ENCODE measurements around the gene PCNX1.

Gene PCNX1

DNA sequence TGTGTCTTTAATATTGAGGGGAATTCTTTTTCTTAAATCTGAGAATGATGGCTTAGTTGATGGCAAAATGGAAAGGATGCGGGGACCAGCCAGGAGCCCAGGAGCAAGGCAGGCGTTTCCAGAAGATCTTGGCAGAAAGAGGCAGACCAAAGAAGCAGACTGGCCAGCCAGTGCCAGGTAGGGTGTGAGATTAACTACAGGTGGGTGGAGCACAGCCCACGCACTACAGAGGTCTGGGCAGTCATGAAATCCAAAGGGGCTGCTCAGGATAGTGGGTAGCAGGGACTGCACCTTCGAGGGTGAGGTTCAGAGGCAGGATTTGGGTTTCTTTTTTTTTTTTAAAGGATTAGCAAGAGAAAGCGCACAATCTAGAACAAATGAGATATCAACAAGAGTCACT, 17.7 kb upstream of the PCNX1 start:
- no peak for DNase-seq

DNA sequence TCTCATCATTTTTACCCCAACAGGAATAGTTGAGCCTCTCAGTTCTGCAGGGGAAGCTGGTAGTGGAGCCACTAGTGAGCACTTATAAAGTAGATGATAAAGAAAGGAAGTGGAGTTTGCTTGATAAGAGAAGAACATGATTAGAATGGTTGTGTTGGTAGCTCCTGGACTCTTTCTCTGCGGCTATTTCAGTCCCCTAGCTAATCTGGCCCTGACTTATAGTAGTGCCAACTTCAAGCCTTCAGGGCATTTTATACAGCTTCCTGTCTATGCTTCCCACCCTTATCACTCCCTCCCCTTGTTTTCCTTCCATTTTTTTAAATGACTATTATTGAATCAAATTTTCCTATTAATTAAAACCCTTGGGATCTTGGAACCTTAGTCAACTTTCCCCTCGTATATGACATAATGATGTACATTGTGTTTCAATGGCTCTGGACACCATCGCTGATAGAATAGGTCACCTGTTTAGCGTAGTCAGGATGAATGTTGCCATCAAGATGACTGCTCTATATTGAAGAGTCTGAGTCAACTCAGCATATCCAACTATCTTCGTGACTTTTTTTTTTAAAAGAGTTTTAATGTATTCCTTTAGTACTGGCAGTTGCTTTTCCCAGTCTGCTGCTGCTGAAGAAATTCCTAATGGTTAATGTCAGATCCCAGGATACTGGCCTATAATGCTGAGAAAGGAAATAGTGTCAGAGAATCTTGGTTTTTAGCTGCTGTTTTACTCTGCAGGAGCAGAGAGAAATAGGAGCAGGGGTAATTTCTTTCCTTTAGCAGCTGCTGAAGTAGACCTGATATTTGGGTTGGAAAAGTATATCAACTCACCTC, 16.2 kb upstream of the PCNX1 start:
- DNase-seq: no peak

DNA sequence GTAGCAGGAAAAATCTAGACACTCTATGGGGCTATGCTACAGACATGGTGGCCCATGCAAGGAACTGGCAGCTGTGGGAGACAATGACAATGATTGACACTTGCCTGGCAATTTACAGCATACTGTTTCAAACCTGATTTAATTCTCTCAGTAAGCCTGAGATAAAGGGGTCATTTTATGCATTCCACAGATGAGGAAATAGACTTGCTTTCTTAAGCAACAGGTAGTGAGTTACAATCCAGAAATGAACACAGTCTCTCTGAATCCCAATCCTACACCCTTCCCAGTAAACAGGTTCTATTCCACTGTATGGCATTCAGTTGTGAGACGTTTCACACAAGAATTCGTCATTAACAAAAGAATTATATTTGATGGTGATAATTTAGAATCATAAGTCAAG, 15.5 kb upstream of the PCNX1 start:
- DNase-seq: no peak

DNA sequence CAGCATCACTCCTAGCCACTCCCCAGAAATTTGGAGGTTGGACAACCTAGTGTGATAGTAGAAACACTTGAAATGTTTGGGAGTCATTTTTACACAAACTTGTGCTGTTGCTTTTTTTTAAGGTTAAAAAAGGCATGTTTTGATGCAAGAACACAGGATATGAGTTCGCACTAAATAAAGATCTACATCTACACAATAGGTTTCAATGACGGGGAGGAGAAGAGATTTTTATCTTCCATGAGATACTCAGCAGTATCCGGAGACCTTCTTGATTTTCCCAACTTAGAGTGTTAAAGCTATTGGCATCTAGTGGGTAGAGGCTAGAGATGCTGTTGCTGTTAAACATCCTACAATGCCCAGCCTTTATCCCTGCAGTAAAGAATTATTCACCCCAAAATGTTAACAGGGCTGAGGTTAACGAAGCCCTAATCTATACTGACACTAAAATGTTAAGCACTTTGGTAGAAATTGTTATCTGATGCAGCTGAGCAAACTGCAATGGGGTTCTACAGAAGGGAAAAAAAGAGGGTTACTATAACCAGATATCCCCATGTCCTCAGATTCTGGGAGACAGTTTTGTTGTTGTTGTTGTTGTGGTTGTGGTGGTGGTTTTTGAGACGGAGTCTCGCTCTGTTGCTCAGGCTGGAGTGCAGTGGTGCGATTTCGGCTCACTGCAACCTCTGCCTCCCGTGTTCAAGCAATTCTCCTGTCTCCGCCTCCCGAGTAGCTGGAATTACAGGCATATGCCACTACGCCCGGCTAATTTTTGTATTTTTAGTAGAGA, 14.0 kb upstream of the PCNX1 start:
- no peak for DNase-seq

DNA sequence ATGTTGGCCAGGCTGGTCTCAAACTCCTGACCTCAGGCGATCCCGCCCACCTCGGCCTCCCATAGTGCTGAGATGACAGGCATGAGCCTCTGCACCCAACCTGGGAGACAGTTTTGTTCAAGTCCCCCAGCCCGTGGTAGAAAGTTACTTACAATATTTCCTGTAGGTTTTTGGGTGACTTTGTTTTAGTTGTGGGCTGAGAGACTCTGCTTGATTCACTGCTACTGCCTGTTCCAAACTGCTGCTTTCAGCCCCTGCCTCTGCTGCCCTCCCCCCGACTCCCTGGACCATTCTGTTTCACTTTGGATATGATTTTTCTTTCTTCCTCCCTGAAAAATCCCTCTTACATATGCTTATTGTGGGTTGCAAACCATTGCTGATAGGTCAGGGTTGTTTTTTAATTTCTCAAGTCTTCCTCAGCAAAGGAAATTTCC, 13.4 kb upstream of the PCNX1 start:
- no peak for DNase-seq

DNA sequence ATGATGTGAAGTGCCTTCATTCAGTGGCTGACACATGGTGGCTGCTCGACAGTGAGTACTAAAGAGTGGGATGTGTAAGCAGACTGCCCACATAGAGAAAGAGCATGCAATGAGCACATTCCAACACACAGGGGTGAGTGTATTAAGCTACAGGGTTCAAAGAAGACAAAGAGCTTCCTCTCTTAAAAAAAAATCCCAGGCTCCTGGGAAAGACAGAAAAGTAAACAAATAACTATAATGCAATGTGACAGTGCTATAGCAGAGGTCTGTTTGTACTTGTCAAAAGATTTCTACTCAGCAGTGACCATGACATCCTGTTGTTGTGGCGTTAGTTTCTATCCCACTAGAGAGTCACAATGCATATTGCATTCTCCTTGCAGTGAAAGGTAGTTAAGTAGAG, 12.4 kb upstream of the PCNX1 start:
- DNase-seq: no peak

DNA sequence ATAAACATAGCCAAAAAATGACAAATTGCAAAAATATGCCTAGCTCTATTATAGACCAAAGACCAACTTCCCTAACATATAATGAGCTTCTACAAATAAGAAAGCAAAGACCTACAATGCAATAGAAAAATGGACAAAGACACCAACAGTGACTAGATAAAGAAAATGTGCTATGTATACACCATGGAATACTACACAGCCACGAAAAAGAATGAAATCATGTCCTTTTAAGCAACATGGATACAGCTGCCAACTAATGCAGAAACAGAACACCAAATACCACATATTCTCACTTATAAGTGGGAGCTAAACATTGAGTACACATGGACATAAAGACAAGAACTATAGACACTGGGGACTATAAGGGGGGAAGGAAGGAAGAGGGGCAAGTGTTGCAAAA, 10.9 kb upstream of the PCNX1 start:
- no peak for DNase-seq

DNA sequence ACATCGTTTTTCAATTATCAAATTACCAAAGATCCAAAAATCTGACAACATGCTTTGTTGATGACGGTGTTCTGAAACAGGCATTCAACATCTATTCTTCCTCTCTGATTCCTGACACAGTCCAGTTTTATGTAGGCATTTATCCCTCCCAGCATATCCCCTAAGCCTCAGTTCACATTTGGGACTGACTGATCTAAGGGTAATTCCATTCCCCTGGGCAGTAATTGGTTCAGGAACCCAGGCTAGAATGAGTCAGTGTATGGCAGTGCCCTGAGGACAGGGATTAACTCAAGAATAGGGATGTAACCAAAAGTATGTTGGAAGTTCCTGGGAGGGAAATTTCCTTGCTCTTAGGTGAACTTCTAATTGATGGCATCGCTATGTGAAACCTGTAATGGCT, 10.3 kb upstream of the PCNX1 start:
- no peak for DNase-seq

DNA sequence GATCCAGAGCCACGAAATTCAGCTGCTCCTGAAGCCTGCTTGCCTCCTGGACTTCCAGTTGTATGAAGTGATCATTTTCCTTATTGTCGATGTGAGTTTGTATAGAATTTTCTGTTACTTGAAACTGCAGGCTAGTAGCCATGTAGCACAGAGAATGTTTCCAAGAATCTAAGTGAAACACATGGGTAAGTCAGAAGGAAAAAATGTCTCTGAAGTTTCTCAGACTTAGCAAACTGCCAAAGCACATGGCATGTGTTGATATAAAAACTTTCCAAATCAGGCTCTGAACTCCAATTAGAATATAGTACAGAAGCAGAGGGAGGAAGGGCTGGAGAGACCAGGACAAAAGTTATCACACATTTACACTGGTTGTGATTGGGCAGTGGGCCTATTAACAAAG, 9.8 kb upstream of the PCNX1 start:
- DNase-seq: no peak

DNA sequence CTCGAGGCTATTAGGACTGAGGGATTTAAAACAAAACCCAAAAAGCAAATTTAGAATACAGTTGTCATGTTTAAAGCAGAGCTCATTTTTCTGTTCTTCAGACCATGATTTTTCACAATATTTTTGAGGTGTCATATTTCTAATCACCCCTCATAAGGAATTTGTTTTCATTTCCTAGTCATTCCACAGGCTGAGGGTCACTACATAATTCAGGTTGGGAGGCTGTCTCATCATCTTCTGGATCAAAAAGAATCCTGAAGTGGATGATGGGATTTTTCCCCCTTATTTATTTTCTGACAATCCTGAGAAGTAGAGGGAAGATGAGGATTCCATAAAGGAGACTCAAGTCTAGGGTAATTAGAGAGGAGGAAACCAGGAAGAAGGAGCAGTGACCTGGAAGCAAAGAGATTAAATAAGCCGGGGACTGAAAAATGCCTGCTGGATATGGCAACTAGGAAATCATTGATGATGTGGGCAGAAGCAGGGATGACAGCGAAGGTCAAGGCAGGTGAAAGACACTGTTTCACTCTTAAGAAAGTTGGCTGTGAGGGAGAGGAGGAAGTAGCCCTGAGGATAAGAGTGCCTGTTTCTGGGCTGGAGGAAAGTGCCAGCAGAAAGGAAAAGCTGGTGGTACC, 9.0 kb upstream of the PCNX1 start:
- no peak for DNase-seq

DNA sequence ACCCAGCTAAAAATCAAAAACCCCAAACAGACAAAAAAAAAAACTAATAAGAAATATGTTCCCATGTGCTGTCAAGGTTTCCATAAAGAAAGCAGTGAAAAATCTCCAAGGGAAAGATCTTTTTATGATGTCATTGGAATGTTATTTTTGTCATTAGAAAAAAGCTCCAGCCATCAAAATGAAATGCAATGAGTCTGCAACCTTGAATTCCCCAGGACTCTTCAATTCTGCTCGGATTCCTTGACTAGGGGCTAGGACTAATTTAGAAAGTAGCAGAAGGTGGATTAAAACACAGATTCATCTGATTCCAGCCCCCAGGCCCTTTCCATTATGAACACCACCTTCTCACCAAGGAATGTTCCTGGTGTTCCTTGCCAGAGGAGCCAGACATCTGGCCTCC, 6.0 kb upstream of the PCNX1 start:
- no peak for DNase-seq

DNA sequence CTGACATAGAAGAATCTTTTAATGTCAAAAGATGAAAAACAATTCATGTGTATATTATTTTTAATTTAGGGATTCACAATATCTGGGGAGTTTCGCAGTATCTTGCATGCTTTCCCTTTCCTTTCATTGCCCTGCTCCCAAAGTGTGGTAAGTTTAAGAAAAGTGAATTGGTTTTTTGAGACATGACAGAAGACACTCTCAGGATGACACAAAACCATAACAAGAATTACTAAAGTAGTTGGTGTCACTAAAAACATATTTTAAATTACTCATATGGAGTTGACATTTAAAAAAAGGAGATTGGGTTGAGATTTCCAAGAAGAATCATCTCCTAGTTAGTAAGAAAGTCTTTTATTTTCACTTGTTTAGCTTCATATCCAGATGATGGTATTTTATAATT, 5.1 kb upstream of the PCNX1 start:
- no peak for DNase-seq

DNA sequence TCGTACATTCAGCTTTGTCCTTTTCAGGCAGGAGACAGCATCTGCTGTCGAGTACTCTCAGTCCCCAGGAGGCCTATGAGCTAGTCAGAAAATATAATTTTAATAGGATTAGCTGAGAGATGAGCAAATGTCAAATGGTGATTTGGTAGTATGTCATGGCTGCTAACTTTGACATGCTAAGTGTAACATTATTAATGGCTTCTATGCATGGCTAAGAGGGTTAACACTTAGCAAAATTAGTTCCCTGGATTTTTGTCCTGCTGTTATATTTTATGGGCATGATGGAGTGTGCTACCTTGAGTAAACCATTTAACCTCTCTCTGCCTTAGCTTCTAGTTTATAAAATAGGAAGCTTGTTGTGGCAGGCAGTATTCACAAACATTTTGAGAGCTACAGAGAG, 2.9 kb upstream of the PCNX1 start:
- no peak for DNase-seq

DNA sequence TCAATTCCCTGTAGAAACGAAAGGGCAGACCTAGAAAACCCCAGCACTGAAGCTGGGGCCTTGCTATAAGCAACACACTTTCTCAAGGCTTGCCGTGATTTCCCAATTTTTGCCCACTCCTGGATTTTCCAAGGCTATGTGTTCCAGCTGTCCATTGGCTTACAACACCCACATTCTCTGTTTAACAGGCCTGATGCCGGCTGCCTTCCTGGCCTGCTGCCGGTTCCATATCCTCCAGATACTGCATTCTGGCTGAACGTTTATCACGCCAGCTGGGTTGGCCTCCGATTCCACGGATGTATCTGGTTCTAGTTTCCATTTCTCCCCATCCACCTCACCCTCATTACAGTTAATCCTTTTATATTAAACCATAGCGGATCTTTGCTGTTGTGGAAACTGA, 2.0 kb upstream of the PCNX1 start:
- DNase-seq: no peak

DNA sequence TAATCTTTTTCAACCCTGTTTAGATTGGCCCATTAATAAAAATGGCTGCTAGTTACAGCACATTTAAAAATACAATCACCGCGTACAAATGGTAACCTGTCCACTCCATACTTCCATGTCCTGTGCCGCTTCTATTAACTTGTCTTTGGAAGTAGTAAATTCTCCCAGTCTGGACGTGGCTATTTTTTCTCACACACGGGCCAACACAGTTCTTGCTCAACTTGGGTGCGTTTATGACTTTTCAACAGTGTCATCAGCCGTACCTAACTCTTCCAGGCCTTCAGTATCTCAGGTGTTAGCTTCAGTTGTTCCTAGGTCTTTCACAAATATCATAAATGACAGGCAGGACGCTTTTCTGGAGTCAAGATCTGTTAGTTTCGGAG, 475 bp upstream of the PCNX1 start:
- DNase-seq: no peak

DNA sequence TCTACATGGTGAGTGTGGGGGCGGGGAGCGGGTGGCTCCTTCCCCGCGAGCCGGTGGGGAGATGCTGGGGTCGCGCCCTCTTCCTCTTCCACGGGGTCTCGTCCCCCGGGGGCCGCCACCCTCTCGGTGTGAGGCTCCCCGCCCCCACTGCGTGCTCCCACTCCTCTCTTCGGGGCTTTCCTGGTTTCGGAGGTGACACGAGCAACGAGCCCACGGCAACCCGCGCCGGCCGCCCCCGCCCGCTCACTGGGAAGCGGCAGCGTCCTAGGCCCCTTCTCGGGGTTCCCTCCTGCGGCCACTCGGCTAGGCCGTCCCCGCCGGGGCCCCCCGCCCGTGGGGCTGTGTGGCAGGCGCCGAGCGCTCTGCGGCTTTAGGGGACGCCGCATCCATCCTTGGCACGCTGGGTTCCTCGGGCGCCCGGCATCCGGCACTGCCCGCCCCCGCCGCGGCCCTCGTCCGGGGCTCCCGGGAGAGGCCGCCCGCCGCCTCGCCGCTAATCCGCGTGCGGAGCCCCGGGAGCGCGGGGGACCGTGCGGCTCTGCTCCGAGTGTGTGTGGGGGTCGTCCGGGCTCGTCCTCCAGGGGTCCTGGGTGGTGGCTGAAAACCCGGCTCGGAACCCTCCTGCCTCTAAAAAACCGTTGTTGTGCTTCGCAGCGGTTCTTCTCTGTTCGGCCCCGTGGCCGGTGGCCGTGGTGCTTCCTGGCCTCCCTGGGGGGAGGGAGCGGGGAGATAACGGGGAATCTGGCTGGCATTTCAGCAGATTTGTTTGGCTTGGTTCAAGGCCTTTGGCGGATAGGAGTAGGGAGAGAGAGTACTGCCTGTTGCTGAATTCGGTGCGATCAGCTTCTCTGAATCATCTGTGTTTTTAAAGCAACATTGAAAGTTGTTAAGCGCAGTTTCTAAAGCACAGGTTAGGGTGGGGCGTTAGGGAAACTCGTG, 1.0 kb downstream of the PCNX1 start:
- peak; percentile 30 for DNase-seq

DNA sequence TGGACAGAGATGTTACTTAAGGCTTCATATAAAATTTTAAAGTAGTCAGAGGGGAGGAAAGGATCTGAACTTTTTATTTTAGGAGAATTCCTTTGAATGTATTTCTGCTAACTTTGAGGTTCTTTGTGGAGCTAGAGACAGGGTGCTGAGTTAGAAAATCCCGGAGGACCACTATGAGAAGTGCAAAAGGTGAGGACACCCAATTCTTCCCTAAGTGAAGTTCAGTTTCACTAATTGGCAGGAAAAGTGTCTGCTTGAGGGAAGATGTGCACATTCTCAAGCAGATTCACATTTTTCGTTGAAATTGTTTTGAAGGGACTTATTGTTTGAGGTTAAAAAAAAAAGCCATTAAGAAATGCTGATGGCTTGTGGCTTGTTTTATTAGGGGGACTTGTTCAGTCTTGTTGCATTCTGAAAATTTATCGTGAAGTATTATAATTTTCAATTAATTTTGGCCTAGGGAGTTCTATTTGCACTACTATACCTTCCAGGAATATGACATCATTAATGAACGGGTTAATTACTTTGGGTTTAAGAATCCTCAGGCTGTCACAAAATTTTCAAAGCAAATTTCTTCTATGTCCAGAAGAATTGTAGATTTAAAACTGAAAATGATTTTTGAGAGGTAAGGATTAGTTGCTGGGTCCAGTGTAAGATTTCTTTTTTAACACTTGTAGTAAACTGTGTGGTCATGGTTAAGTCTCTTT, 1.8 kb downstream of the PCNX1 start:
- DNase-seq: no peak

DNA sequence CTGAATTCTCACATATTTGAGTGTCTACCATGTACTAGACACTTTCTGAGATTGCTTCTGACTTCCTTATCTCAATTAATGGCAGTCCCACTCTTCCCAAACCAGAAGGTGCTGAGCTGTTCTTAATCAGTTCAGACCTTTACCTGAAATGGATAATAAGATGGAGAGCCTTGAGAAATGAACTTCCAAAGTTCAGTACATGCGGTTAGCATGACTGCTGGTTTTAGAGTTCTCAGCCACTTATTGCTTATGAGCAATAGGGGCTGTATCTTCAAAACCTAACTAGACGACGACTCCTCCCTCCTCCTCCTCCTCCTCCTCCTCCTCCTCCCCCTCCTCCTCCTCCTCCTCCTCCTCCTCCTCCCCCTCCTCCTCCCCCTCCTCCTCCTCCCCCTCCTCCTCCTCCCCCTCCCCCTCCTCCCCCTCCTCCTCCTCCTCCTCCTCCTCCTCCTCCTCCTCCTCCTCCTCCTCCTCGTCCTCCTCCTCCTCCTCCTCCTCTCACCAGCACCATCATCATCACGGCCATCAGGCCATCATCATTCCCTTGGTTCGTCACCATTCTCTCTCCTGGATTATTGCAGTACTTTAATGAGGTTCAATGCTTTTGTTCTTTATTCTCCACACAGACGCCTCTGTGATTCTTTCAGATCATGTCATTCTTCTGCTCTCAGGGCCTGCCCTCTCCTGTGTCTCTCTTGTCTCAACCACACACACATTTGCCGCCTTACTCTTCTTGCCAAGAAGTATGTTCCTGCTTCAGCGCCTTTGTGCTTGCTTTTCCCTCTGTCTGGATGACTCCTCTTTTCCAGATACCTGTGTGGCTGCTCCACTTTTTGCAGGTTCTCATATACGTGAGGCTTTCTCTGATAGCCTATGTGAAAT, 2.7 kb downstream of the PCNX1 start:
- no peak for DNase-seq

DNA sequence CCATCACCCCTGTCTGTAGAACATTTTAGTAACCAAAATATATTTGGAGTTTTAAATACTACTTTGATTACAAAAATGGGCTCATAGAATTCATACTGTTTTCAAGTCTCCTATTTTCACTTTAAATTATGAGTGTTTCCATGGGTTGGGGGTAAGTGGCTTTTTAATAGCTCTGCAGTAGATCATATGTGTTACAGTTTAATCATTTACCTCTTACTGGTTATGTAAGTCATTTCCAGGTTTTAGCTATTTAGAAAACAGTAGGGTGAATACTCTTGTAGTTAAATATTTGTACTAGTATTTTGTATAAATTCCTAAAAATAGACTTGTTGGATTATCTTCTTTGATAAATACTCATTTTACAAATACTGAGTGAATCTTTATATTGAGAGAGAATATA, 8.2 kb downstream of the PCNX1 start:
- no peak for DNase-seq

DNA sequence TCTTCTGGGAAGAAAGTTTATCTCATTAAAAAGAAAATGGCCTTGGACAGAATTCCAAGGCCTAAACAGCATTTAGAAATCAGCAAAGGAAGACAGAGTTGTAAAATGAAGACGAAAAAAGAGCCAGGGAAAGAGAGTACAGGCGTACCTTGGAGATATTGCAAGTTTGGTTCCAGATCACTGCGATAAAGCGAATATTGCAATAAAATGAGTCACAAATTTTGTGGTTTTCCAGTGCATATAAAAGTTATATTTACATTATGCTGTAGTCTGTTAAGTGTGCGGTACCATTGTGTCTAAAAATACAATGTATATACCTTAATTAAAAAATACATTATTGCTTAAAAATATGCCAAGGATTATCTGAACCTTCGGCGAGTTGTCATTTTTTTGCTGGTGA, 9.0 kb downstream of the PCNX1 start:
- no peak for DNase-seq

DNA sequence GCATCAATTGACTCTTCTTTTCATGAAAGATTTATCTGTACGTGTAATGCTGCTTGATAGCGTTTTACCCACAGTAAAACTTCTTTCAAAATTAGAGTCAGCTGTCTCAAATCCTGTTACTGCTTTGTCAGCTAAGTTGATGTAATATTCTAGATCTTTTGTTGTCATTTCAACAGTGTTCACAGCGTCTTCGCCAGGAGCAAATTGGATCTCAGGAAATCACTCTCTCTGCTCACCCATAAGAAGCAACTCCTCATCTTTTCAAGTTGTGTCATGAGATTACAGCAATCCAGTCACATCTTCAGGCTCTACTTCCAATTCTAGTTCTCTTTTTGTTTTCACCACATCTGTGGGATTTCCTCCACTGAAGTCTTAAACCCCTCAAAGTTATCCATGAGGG, 9.5 kb downstream of the PCNX1 start:
- DNase-seq: no peak
